Ovary (tissue), 3 donors: Measurements from ENCODE around the gene XPNPEP2.

Source experiments
- POLR2A ChIP-seq: fragments of 450-650 bp; IDR thresholded peaks from one replicate; pipeline ENCODE4 v1.6.1; 2017; ENCODE audit warnings: antibody characterized with exemption, mild to moderate bottlenecking, moderate library complexity
- TF ChIP-seq, protein P1 (sequence below), 3 donors: fragments of 450-650 bp in 2 of 3; fragments of 200-600 bp in 1 of 3; IDR thresholded peaks; one replicate each; pipeline versions ENCODE4 v1.5.1 to v1.8.0; 2016 to 2022; ENCODE audit warnings: antibody characterized with exemption in 3 of 3, mild to moderate bottlenecking in 1 of 3
- donor health status: DM: no; HTN: no; CAD: no.

- no peak for TF ChIP-seq POLR2A
- TF ChIP-seq, protein P1, sequence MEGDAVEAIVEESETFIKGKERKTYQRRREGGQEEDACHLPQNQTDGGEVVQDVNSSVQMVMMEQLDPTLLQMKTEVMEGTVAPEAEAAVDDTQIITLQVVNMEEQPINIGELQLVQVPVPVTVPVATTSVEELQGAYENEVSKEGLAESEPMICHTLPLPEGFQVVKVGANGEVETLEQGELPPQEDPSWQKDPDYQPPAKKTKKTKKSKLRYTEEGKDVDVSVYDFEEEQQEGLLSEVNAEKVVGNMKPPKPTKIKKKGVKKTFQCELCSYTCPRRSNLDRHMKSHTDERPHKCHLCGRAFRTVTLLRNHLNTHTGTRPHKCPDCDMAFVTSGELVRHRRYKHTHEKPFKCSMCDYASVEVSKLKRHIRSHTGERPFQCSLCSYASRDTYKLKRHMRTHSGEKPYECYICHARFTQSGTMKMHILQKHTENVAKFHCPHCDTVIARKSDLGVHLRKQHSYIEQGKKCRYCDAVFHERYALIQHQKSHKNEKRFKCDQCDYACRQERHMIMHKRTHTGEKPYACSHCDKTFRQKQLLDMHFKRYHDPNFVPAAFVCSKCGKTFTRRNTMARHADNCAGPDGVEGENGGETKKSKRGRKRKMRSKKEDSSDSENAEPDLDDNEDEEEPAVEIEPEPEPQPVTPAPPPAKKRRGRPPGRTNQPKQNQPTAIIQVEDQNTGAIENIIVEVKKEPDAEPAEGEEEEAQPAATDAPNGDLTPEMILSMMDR (IDR thresholded peaks at IDR 0.05), result no peak
Measured at GRCh38 chrX:129793604-129794191, 54.9 kb downstream of the XPNPEP2 start.
